TTC549 (cell line): ENCODE results near the gene C11orf97.
"Not testable (repeated sequence)": the region's sequence is repeated elsewhere in the genome, so short reads cannot be mapped to it uniquely, and the experiment has no call there.

Source experiments
- FAIRE-seq: peaks from 2 replicates; lab custom pipeline; 2012; peaks lifted over from hg19 to GRCh38; lab: Jason Lieb, UNC

Gene C11orf97

GRCh38 chr11:94525546-94526324 is 13.5 kb downstream of the C11orf97 start:
- FAIRE-seq: no peak

- no peak for FAIRE-seq
These were observed 14.6 kb downstream of the C11orf97 start for GRCh38 chr11:94526645-94527438.

- FAIRE-seq: no peak
These were observed 16.3 kb downstream of the C11orf97 start for GRCh38 chr11:94528551-94528950.

GRCh38 chr11:94532211-94532610 is 19.9 kb downstream of the C11orf97 start:
- no peak for FAIRE-seq

DNA sequence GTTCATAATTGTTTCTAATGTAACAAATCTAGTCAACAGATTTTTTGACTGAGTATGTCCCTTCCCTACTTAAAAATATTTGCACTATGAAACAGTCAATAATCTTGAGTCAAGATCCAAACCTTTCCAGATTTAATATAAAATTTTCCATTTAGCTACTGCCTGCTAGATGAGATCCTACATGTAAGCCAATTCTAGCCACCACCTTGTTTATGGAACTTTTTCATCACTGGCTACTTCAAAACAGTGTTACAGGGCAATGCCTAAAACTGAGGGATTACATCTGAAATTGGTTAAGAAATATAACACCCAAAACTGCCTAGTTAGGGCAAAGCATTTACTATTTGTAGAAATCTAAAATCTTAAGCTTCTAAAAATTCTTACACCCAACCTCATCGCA is 20.9 kb downstream of the C11orf97 start:
- no peak for FAIRE-seq

DNA sequence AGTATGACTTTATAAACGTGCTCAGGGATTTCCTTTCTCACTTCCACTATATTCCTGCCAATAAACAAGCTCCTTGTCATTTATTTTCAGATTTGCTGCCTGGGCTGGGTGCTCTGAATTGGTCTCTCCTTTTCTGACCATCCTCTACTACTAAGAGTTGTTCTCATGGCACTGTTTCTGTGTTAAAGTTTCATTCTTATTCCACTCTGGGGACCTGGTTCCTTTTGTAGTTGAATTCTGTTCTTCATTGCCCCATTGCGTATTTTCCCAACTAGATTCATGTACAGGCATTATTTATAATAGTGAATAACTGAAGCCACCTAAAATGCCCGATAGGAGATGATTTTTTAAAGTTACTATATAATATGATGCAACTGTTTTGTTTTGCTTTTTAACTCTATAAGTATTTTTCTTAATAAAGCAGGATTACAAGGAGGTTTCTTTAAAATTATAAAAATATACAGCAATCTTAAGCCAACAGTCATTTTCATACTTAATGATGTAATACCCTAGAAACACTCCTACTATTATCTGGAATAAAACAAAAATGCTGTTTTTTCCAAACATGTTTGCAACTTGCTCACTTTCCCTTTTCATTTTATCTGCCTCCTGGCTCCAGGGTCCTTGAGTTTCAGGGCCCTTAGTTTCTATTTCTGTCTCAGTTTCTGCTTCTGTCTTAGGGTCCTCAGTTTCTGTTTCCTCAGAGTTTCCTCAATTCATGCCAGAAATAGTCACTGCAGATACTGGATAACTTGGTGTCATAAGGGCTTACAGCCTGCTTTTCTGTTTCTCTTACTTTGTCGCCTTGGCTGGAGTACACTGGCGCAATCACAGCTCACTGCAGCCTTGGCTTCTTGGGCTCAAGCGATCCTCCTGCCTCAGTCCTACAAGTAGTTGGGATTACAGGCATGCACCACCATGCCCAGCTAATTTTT is 21.7 kb downstream of the C11orf97 start:
- no peak for FAIRE-seq

GRCh38 chr11:94536386-94536785 is 24.1 kb downstream of the C11orf97 start:
- no peak for FAIRE-seq

DNA sequence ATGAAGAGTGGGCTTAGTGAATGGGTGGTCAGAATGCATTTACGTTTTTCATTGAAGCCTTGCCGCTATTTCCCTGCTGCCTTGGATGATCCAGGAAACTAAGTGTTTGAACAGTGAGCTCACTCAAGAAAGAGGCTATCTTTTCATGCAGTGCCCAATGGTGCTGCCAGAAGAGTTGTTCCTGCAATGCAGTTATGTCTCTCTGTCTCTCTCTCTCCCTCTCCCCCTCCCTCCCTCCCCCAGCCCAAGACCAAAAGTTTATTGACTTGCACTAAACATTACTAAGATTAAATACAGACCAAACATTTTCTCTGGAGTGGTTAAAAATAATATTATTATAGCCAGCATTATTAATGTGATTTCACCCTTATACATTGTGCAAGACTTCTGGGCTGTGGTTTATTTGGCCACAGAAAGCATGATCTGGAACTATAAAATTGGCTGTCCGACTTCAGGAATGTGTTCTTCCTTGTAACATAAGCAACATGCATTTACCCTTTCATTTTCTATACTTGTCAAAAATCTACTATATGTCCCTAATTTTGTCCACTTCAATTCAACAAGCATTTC is 24.9 kb downstream of the C11orf97 start:
- no peak for FAIRE-seq

DNA sequence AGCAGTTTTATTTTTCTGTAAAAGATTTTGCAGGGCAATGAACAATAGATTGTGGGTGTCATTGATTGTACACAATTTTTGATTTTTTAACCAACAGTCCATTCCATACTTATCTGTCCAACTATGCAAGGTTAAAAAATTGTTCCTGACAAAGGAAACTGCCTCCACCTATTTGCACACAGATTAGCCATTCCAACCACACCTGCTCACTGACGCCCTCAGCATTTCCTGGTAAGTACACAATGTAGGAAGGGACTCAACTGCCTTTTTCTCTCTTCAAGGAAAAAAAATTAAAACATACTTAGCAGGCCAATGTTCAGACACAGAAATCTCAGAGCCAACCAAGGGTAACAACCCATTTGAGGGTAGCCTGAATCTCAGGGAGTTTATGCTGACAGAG is 27.2 kb downstream of the C11orf97 start:
- FAIRE-seq: no peak

DNA sequence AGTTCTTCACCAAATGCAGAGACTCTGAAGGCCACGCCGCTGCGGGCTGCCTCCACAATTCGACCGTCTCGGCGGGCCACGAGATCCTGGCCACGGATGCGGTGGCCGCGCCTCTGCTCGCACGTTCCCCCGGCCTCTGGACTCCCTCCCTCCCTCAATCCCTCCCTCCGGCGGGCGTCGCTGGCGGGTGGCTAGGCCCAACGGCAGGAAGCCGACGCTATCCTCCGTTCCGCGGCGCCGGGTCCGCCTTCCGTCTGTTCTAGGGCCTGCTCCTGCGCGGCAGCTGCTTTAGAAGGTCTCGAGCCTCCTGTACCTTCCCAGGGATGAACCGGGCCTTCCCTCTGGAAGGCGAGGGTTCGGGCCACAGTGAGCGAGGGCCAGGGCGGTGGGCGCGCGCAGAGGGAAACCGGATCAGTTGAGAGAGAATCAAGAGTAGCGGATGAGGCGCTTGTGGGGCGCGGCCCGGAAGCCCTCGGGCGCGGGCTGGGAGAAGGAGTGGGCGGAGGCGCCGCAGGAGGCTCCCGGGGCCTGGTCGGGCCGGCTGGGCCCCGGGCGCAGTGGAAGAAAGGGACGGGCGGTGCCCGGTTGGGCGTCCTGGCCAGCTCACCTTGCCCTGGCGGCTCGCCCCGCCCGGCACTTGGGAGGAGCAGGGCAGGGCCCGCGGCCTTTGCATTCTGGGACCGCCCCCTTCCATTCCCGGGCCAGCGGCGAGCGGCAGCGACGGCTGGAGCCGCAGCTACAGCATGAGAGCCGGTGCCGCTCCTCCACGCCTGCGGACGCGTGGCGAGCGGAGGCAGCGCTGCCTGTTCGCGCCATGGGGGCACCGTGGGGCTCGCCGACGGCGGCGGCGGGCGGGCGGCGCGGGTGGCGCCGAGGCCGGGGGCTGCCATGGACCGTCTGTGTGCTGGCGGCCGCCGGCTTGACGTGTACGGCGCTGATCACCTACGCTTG is 31.7 kb downstream of the C11orf97 start, which contains the start of gene FUT4:
FUT4 (plus strand) TSS at position 227 of the 951 bp plus-strand sequence; CDS start at position 440, 213 bp downstream.
- no peak for FAIRE-seq

DNA sequence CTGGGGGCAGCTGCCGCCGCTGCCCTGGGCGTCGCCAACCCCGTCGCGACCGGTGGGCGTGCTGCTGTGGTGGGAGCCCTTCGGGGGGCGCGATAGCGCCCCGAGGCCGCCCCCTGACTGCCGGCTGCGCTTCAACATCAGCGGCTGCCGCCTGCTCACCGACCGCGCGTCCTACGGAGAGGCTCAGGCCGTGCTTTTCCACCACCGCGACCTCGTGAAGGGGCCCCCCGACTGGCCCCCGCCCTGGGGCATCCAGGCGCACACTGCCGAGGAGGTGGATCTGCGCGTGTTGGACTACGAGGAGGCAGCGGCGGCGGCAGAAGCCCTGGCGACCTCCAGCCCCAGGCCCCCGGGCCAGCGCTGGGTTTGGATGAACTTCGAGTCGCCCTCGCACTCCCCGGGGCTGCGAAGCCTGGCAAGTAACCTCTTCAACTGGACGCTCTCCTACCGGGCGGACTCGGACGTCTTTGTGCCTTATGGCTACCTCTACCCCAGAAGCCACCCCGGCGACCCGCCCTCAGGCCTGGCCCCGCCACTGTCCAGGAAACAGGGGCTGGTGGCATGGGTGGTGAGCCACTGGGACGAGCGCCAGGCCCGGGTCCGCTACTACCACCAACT is 32.5 kb downstream of the C11orf97 start:
- FAIRE-seq: no peak

GRCh38 chr11:94545264-94546161 is 33.3 kb downstream of the C11orf97 start:
- no peak for FAIRE-seq

GRCh38 chr11:94546162-94546470 is 33.9 kb downstream of the C11orf97 start:
- no peak for FAIRE-seq

GRCh38 chr11:94546886-94547285 is 34.6 kb downstream of the C11orf97 start:
- no peak for FAIRE-seq

GRCh38 chr11:94549146-94549545 is 36.9 kb downstream of the C11orf97 start:
- no peak for FAIRE-seq

DNA sequence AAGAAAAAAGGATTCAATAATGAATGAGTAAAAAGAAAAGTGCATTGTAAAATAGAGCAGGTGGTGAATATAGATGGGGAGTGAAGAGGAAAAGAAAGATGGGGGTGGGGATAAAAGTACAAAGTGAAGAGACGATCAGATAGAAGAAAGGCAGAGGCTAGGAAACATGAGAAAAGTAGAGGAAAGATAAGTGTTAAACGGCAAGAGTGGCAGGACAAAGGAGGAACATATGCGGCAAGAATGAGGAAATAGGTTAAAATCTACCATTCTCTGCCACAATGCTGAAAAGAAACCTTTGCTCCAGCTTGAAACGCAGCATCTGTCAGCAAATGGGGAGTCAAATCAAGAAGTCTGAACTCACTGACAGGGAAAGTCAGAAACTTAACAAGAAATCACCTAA is 38.3 kb downstream of the C11orf97 start:
- FAIRE-seq: no peak

- FAIRE-seq: no peak
These were observed 41.7 kb downstream of the C11orf97 start for GRCh38 chr11:94553938-94554337.

DNA sequence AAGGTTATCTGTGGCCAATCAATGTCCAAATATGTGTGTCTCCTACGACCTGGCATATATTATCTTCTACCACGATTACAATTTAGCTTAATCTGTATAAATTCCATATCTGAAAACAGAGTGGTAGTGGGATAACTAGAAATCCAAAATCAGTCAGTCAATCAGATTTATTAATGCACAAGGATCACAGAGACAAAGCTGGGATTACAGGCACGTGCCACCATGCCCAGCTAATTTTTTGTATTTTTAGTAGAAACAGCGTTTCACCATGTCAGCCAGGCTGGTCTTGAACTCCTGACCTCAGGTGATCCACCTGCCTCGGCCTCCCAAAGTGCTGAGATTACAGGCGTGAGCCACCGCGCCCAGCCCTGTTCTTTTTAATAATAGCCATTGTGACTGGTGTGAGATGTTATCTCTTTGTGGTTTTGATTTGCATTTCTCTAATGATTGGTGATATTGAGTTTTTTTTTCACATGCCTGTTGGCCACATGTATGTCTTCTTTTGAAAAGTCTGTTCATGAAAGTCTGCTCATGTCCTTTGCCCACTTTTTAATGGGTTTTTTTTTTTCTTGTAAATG is 43.6 kb downstream of the C11orf97 start:
- FAIRE-seq: not testable (repeated sequence)

DNA sequence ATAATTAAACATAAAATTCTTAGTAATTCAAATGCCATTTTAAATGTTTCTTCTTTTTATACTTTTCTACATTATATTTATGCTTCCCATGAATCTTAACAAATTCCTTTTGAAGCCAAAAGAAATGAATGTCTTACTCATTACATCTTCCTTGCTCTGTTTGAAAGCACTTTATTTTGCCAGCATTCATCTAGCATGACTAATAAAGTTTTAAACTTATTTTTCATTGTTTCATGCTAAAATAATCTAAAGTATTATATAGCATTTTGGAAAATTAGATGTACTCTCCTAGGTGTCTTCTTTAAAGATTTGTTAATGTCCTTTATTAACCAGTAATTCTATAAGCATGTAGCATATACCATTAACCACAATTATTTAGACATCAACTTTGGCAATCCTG is 45.2 kb downstream of the C11orf97 start:
- no peak for FAIRE-seq
